ENCODE measurements around the gene POM121L12. TPM values are rescaled to one million over a fixed set of nuclear protein-coding genes. Genes with fewer than 3 reads are reported as not detected.

POM121L12 gene
- total RNA-seq, 1 experiment from 2014 or later: not detected

- TF ChIP-seq ERG (CRISPR knock-in tag; IDR thresholded peaks at IDR 0.05) (no peak), MAX (CRISPR knock-in tag; IDR thresholded peaks at IDR 0.05) (no peak), ATF3 (CRISPR knock-in tag; conservative IDR thresholded peaks at IDR 0.05) (no peak), EMX1 (CRISPR knock-in tag; IDR thresholded peaks at IDR 0.05) (no peak), HMGA2 (CRISPR knock-in tag; IDR thresholded peaks at IDR 0.05) (no peak), OVOL2 (CRISPR knock-in tag; IDR thresholded peaks at IDR 0.05; ENCODE audit: borderline replicate concordance) (no peak), NR1H2 (CRISPR knock-in tag; IDR thresholded peaks at IDR 0.05) (no peak), ZNF121 (CRISPR knock-in tag; IDR thresholded peaks at IDR 0.05) (no peak), ZNF423 (CRISPR knock-in tag; IDR thresholded peaks at IDR 0.05) (no peak), TP53 (CRISPR knock-in tag; IDR thresholded peaks at IDR 0.05) (no peak), FOXP1 (CRISPR knock-in tag; IDR thresholded peaks at IDR 0.05; ENCODE audit: borderline replicate concordance) (no peak), ZNF416 (CRISPR knock-in tag; IDR thresholded peaks at IDR 0.05) (no peak), NR2C2 (CRISPR knock-in tag; IDR thresholded peaks at IDR 0.05) (no peak)
Observed at GRCh38 chr7:52992001-52992400, 43.4 kb upstream of the POM121L12 start (continued).

GRCh38 chr7:52992479-52993162, 42.8 kb upstream of the POM121L12 start:
- no peaks in the 10 kb centered on the region for H3K27me3 Mint-ChIP-seq (ENCODE audit: low read depth)
- no peak overlapping the region for H3K4me3 Mint-ChIP-seq
- ChIA-PET CTCF (no interaction called here), POLR2A (no interaction called here)
- no peaks in the 10 kb centered on the region for H3K4me1 Mint-ChIP-seq
- H3K36me3 Mint-ChIP-seq: peaks cover 12% of the 10 kb centered on the region
- DNase-seq (ENCODE audit: low spot score): no peak
- no peak for ATAC-seq
- TF ChIP-seq FOXJ3 (CRISPR knock-in tag; IDR thresholded peaks at IDR 0.05; ENCODE audit: borderline replicate concordance) (no peak), ATF2 (CRISPR knock-in tag; IDR thresholded peaks at IDR 0.05; ENCODE audit: borderline replicate concordance, low read depth) (no peak), NR2C2 (CRISPR knock-in tag; IDR thresholded peaks at IDR 0.05) (no peak), JAZF1 (CRISPR knock-in tag; IDR thresholded peaks at IDR 0.05) (no peak), E2F5 (CRISPR knock-in tag; IDR thresholded peaks at IDR 0.05) (no peak), OVOL2 (CRISPR knock-in tag; IDR thresholded peaks at IDR 0.05; ENCODE audit: borderline replicate concordance) (no peak), FOXP4 (CRISPR knock-in tag; IDR thresholded peaks at IDR 0.05) (no peak), SMAD4 (CRISPR knock-in tag; IDR thresholded peaks at IDR 0.05) (no peak), SP1 (CRISPR knock-in tag; conservative IDR thresholded peaks at IDR 0.05) (no peak)
- H3K9me3 Mint-ChIP-seq: peaks cover 38% of the 10 kb centered on the region
- H3K27ac Mint-ChIP-seq: no peak overlapping the region
